ENCODE measurements around the gene ZNF664.

Gene ZNF664

DNA sequence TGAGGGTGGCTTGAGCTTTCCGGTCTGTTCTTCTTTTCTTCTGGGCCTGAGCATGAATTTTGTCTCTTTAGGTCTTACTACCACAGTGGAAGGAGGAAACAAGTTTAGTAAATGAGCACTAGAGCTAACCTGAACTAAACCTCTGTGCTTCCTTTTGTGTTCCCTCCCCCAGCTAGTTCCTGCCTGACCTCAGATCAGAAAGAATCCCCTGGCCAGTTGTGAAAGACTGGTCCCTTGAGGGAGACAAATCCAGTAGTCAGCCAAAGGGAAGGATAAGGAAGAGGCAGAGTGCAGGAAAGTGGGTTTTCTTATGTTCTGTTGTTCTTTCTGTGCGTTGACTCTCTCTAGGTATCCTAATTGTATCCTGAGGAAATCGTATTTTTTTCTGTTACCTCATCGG is 17.5 kb downstream of the ZNF664 start:
- DNase-seq (ENCODE audit: low spot score), result peak; percentile 64

DNA sequence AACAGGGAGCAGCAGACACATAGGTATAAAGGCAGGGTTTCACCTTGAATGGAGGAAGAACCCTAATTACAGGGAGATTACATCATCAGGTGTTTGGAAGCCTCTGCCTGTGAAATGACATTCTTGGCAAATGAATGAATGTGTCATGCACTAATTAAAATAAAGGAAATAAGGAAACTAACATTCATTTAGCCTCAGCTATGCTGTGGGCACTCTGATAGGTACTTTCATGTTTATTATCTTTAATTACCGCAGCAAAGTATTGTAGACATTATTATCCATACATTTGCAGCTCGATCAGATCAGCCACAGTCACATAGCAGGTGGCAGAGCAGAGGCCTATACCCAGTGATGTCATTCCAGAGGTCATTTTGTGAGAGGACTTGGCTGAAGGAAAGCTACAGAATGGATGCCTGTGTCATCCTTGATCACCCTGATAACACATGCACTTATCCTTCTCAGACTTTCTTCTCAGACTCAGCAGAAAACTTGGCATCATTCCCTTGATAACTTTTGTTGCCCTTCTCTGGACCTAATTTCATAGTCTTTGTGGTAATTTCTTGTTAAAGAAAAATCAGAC is 18.4 kb downstream of the ZNF664 start:
- peak; percentile 44 for DNase-seq (ENCODE audit: low spot score)

GRCh38 chr12:123992118-123992825 is 19.3 kb downstream of the ZNF664 start:
- DNase-seq (ENCODE audit: low spot score), result no peak

DNA sequence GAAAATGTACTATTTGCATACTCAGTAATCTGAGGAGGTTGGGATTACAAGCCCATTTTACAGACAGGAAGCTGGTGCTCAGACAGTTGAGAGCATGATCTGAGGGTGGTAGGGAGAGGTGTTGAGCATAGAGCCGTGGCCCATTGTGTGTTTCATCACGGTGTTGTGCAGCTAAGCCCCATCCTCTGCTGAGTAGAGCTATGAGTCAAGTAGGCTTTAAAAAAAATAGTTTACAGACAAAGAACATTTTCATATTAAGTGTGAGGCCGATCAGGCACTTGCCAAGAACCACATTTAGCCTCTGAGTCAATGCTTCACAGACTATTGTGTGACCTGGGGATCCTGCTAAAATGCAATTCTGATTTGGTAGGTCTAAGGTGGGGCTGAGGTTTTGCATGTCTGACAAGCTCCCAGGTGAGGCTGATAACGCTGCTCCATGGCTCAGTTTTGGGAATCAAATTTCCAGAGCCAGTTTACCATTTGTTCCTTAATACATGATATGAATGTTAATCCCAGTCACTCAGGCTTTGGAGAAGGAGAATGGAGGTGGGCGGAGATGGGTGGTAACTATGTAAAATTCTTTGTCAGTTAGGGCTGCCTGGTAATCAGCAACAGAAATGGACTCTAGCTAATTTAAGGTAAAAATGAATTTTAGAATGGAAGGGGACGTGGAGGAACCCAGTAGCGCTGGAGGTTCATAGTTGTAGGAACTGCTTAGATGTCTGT is 22.2 kb downstream of the ZNF664 start:
- DNase-seq (ENCODE audit: low spot score), result peak; percentile 66

GRCh38 chr12:123996581-123996980 is 23.6 kb downstream of the ZNF664 start:
- DNase-seq (ENCODE audit: low spot score), result no peak

GRCh38 chr12:123997033-123997822 is 24.2 kb downstream of the ZNF664 start:
- DNase-seq (ENCODE audit: low spot score), result no peak

DNA sequence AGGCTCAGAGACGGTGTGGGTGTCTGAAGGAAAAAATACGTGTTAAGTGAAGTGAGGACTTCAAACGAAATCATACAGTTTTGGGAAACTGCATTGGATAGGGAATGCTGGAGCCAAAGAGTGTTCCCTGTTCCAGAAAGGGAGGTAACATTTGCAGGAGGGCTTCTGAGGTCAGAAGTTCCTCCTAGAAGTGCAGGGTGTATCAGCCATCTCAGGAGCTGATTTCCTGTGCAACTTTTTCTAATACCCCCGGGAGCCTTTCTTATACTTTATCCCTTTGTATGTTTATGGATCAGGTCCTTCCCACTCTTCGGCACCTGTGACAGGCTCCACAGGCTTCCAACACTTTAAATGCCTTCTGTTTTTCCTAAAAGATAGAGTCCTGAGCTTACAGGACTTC is 24.9 kb downstream of the ZNF664 start:
- no peak for DNase-seq (ENCODE audit: low spot score)

DNA sequence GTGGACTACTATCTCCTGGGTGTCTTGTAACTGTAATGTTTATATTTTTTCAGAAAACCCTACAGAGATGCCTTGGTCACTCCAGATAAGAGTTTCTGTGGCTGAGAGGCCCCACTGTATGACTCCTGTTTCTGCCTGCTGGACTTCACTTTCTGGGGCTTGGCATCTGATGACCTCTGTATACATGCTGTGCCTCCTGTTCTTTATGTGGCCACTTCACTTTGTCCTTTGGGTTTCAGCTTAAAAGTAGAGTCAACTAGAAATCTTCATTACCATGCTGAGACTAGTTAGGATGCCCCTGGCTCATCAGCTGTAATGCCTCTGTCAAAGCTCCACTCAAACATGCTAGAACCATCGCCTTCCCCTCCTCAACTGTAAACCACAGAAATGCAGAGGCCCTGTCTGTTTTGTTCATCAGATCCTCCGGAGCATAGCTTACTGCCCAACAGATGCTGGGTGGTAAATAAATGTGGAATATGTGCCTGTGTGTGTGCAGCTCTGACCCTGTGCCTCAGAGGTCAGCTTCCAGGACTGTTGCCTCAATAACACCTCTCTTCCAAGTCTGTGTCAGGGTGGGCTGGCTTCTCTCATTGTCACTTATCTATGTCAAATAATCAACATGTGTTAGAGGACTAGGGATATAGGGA is 25.5 kb downstream of the ZNF664 start:
- no peak for DNase-seq (ENCODE audit: low spot score)

- DNase-seq (ENCODE audit: low spot score), result no peak
Observed at GRCh38 chr12:123998991-123999359, 26.0 kb downstream of the ZNF664 start.

- no peak for DNase-seq (ENCODE audit: low spot score)
Observed at GRCh38 chr12:124000111-124000510, 27.1 kb downstream of the ZNF664 start.

- no peak for DNase-seq (ENCODE audit: low spot score)
Observed at GRCh38 chr12:124001343-124001742, 28.3 kb downstream of the ZNF664 start.

- DNase-seq (ENCODE audit: low spot score), result no peak
Observed at GRCh38 chr12:124002021-124002644, 29.1 kb downstream of the ZNF664 start.

GRCh38 chr12:124002654-124003053 is 29.6 kb downstream of the ZNF664 start:
- DNase-seq (ENCODE audit: low spot score), result no peak

DNA sequence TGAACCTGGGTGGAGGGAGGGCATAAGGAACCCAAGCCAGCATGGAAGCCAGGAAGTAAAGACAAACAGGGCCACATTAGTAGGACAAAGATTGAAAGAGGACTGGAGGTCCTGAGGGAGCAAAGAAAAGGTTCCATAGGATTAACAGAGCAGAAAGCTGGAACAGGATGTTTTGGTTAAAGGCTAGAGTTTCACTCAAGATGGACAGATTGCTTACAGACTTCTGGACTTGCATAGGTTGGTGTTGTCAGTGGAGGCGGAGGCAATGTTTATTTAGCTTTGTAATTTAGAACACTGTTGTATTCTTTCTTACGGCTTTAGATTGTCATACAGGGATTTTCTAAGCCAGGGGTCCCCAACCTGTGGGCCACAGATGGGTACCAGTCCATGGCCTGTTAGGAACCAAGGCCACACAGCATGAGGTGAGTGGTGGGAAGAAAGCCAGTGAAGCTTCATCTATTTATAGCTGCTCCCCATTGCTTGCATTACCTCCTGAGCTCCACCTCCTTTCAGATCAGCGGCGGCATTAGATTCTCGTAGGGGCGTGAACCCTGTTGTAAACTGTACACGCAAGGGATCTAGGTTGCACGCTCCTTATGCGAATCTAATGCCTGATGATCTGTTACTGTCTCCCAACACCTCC is 31.3 kb downstream of the ZNF664 start:
- DNase-seq (ENCODE audit: low spot score), result no peak

DNA sequence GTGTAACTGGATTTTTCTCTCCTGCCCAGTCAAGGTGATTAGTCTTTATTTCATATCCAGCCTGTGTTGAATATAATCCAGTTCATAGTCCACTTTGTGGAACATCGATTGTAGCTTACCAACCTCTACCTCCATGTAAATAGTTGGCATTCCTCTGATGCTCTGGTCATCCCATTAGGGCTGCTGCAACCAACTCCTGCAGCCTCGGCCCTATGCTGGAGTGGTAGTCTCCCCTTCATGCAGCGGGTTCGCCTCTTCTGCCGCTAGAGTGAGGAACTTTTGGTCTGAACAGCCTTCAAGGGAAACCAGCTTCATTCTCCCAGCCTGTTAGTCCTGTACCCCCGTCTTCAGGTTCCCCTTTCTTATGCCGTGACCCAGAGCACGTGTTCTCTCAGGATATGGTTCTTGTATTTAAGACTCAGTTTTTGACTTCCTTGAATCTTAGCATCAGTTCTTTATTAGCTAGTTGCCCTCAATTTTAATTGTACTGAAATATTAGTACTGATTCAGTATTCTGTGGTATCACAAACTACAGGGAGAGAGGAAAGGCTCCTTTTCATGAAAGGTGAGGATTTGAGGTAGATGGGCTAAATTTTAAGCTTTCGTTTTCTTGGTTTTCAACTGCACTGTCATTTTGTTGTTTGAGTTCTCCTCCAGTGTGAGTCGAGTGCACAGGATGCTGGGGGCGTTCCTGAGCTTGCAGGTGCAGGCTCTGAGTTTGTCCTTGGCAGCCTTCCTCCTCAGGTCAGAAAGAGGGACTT is 33.2 kb downstream of the ZNF664 start:
- DNase-seq (ENCODE audit: low spot score), result no peak

GRCh38 chr12:124006846-124007713 is 34.1 kb downstream of the ZNF664 start:
- no peak for DNase-seq (ENCODE audit: low spot score)

GRCh38 chr12:124007826-124008570 is 35.0 kb downstream of the ZNF664 start:
- DNase-seq (ENCODE audit: low spot score), result peak; percentile 26

DNA sequence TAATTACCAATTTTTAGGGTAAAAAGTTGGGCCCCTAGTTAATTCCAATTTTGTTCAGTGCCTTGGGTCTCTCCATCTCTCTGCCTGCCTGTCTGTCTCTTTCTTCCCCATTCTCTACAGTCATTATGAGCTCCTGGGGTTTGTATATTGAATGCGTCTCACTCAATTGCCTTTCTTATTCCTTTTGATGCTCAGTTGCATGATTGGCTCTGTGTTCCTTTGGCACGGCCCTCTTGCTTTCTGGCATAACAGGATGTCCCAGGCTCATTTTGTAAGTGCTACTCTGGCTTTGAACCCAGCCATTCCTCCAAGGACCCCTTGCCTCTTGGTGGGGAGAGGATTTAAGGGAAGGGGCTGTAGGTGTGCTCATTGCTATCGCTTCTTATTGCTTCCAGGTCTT is 35.6 kb downstream of the ZNF664 start:
- no peak for DNase-seq (ENCODE audit: low spot score)

GRCh38 chr12:124009781-124010180 is 36.8 kb downstream of the ZNF664 start:
- no peak for DNase-seq (ENCODE audit: low spot score)

Measured in kidney tubule cell (primary cell).